ENCODE data around the gene ADGRL3.

GRCh38 chr4:61575796-61576195 lies 375.7 kb downstream of the ADGRL3 start:
- no peak for TF ChIP-seq CTCF (IDR thresholded peaks at IDR 0.05)
- no peak for TF ChIP-seq POLR2AphosphoS5 (IDR thresholded peaks at IDR 0.05)

Measured in esophagus muscularis mucosa (tissue), 3 donors.